IMR-90 (cell line): ENCODE data around the gene AHCTF1. TPM values are rescaled to one million over a fixed set of nuclear protein-coding genes. Genes with fewer than 3 reads are reported as not detected.

Experiments used
- ATAC-seq: fragments of 200-7000 bp; cut with Tn5 transposase; 2 replicates; pipeline ENCODE4 v1.9.1; 2020; ENCODE audit warnings: low read depth, mild to moderate bottlenecking, moderate library complexity
- BruUV-seq: library from RNA; stranded (reverse); fragments of 400-500 nt; replicated peaks from 2 replicates; lab custom pipeline; 2021; lab: Mats Ljungman, UMichigan
- CTCF ChIA-PET: fragments of 300-600 bp; formaldehyde crosslinking; extraction: SDS; loops from one replicate; lab custom pipeline; 2021; ENCODE audit warnings: antibody characterized with exemption; lab: Yijun Ruan, JAX
- POLR2A ChIA-PET: fragments of 300-600 bp; sonication (Branson Sonifier 250); formaldehyde crosslinking; loops from one replicate; lab custom pipeline; 2022; ENCODE audit warnings: antibody characterized with exemption; ENCODE audit not compliant: unreplicated experiment; lab: Charles Lee
- DNase-seq: peaks from one replicate; pipeline ENCODE4 v3.0.0; 2013
- H2AFZ ChIP-seq: replicated peaks from 2 replicates; pipeline ENCODE3; 2013; ENCODE audit warnings: low read length, mild to moderate bottlenecking; ENCODE audit not compliant: poor library complexity
- H2AK5ac ChIP-seq: 2 replicates; pipeline ENCODE4 v1.6.1; 2013; ENCODE audit warnings: low read depth, low read length, inconsistent platforms
- H2AK9ac ChIP-seq: replicated peaks from 2 replicates; pipeline ENCODE3; 2013; ENCODE audit warnings: mild to moderate bottlenecking, low read depth, low read length, moderate library complexity; ENCODE audit not compliant: poor library complexity
- H2BK120ac ChIP-seq: 2 replicates; pipeline ENCODE4 v1.6.1; 2013; ENCODE audit warnings: low read depth, low read length, inconsistent platforms
- H2BK15ac ChIP-seq: 3 replicates; pipeline ENCODE4 v1.6.1; 2013; ENCODE audit warnings: low read depth, low read length, inconsistent platforms
- H2BK20ac ChIP-seq: 2 replicates; pipeline ENCODE4 v1.6.1; 2013; ENCODE audit warnings: low read depth, mild to moderate bottlenecking, inconsistent platforms, low read length, moderate library complexity
- H2BK5ac ChIP-seq: 2 replicates; pipeline ENCODE4 v1.6.1; 2013; ENCODE audit warnings: mild to moderate bottlenecking, low read depth, low read length, inconsistent platforms; ENCODE audit not compliant: poor library complexity, severe bottlenecking
- H3K14ac ChIP-seq: replicated peaks from 2 replicates; pipeline ENCODE4 v1.6.1; 2013; ENCODE audit warnings: low read depth, low read length, inconsistent platforms
- H3K18ac ChIP-seq: 2 replicates; pipeline ENCODE4 v1.6.1; 2013; ENCODE audit warnings: low read depth, low read length, control low read depth
- H3K23ac ChIP-seq: 2 replicates; pipeline ENCODE4 v1.6.1; 2013; ENCODE audit warnings: low read depth, low read length, inconsistent platforms
- H3K27ac ChIP-seq: 2 replicates; pipeline ENCODE4 v1.5.1; 2013; ENCODE audit warnings: mild to moderate bottlenecking, control low read depth, low read length; ENCODE audit not compliant: insufficient read depth
- H3K27me3 ChIP-seq: 2 replicates; pipeline ENCODE4 v1.6.1; 2013; ENCODE audit warnings: low read length; ENCODE audit not compliant: control insufficient read depth, insufficient read depth
- H3K36me3 ChIP-seq: 2 replicates; pipeline ENCODE4 v1.6.1; 2013; ENCODE audit warnings: low read length, mixed read lengths; ENCODE audit not compliant: control insufficient read depth, insufficient read depth
- H3K4ac ChIP-seq: 2 replicates; pipeline ENCODE4 v1.6.1; 2013; ENCODE audit warnings: low read depth, low read length, inconsistent platforms
- H3K4me1 ChIP-seq: 2 replicates; pipeline ENCODE4 v1.6.1; 2013; ENCODE audit warnings: low read length, mixed read lengths; ENCODE audit not compliant: control insufficient read depth, insufficient read depth
- H3K4me2 ChIP-seq: 2 replicates; pipeline ENCODE4 v1.6.1; 2013; ENCODE audit warnings: low read depth, mild to moderate bottlenecking, control low read depth, low read length, moderate library complexity
- H3K4me3 ChIP-seq: 2 replicates; pipeline ENCODE4 v1.5.1; 2013; ENCODE audit warnings: low read depth, mild to moderate bottlenecking, control low read depth, low read length, moderate library complexity; ENCODE audit not compliant: insufficient read depth
- H3K56ac ChIP-seq: 2 replicates; pipeline ENCODE4 v1.6.1; 2013; ENCODE audit warnings: low read length, inconsistent platforms; ENCODE audit not compliant: insufficient read depth; ENCODE audit errors: extremely low read depth
- H3K79me1 ChIP-seq, 2 experiments: 2 replicates each; pipeline ENCODE4 v1.6.1; 2013; ENCODE audit warnings: low read length in 2 of 2, inconsistent platforms in 1 of 2, low read depth in 1 of 2
- H3K9ac ChIP-seq: 2 replicates; pipeline ENCODE4 v1.6.1; 2013; ENCODE audit warnings: low read depth, low read length, control low read depth
- H3K9me1 ChIP-seq: 2 replicates; pipeline ENCODE4 v1.6.1; 2013; ENCODE audit warnings: low read length, inconsistent platforms; ENCODE audit not compliant: insufficient read depth
- H3K9me3 ChIP-seq: 2 replicates; pipeline ENCODE4 v1.6.1; 2013; ENCODE audit warnings: low read length; ENCODE audit not compliant: control insufficient read depth, insufficient read depth
- H4K20me1 ChIP-seq: 2 replicates; pipeline ENCODE4 v1.6.1; 2013; ENCODE audit warnings: low read length, inconsistent platforms; ENCODE audit not compliant: insufficient read depth
- H4K5ac ChIP-seq: 2 replicates; pipeline ENCODE4 v1.6.1; 2013; ENCODE audit warnings: mild to moderate bottlenecking, low read depth, low read length, control low read depth
- H4K8ac ChIP-seq, 2 experiments: 2 replicates each; pipeline ENCODE4 v1.6.1; 2013; ENCODE audit warnings: low read depth in 2 of 2, low read length in 2 of 2, control low read depth in 1 of 2, inconsistent platforms in 1 of 2
- H4K91ac ChIP-seq: 2 replicates; pipeline ENCODE4 v1.6.1; 2013; ENCODE audit warnings: low read depth, low read length, inconsistent platforms; ENCODE audit not compliant: insufficient read depth
- RFX5 ChIP-seq: IDR thresholded peaks from 2 replicates; pipeline ENCODE4 v1.8.0; 2012; ENCODE audit warnings: low read depth, mild to moderate bottlenecking, low read length, moderate library complexity
- WGBS, 2 experiments: methylation state at CpG; one replicate each; pipeline versions ENCODE4 v1.1.5 to v1.1.7; 2013; ENCODE audit warnings: missing lambda C conversion rate in 2 of 2; ENCODE audit not compliant: insufficient read length in 1 of 2; ENCODE audit errors: extremely low coverage in 2 of 2; 5-methylcytosine and 5-hydroxymethylcytosine counted together
- dilution Hi-C: fragments of 300-500 bp; cut with HindIII; formaldehyde crosslinking; loops from one replicate; pipeline ENCODE4 v1.14.3; 2018; ENCODE audit warnings: low sequenced_read_pairs; ENCODE audit not compliant: unreplicated experiment
- in situ Hi-C: fragments of 300-500 bp; cut with MboI; formaldehyde crosslinking; loops from 3 replicates; pipeline ENCODE4 v1.14.3; 2019; ENCODE audit warnings: low sequenced_read_pairs, inconsistent platforms, mixed read lengths
- intact Hi-C: fragments of 100-400 bp; cut with micrococcal nuclease; formaldehyde crosslinking; loops from 2 replicates; pipeline ENCODE4 v1.10.0; 2022
- polyA plus RNA-seq, 3 experiments: library from polyadenylated mRNA; depleted of rRNA; stranded (reverse); fragments of >200 nt; gene quantifications; 2 replicates each; pipeline ENCODE4 v1.2.3, GENCODE V29; 2012; ENCODE audit warnings: low replicate concordance in 1 of 3
- total RNA-seq: library from RNA; depleted of rRNA; stranded (reverse); fragments of >200 nt; gene quantifications from 2 replicates; pipeline ENCODE4 v1.2.3, GENCODE V29; 2012

AHCTF1 gene
- total and polyA plus RNA-seq, 2 of the 4 experiments (the other 2 are of a cell fraction), result 8.9 to 29.0 TPM

GRCh38 chr1:246925997-246926626, 5.6 kb downstream of the AHCTF1 start:
- Histone ChIP-seq H3K27me3 (no peaks in the 10 kb centered on the region), H3K27ac (no peak overlapping the region), H3K4me3 (no peak overlapping the region), H4K91ac (no peak overlapping the region), H2BK5ac (no peak overlapping the region), H2BK120ac (no peak overlapping the region), H2AFZ (no peak overlapping the region), H3K9ac (no peak overlapping the region), H3K79me1 (peaks cover 7 to 11% of the 10 kb centered on the region in 2 experiments), H2AK9ac (no peak overlapping the region), H3K14ac (no peak overlapping the region), H3K18ac (no peak overlapping the region), H3K23ac (no peak overlapping the region), H3K9me1 (peaks cover 5% of the 10 kb centered on the region), H2AK5ac (no peak overlapping the region), H3K4me2 (no peak overlapping the region), H4K5ac (no peak overlapping the region), H4K20me1 (peaks cover 54% of the 10 kb centered on the region), H3K4ac (no peak overlapping the region), H2BK20ac (no peak overlapping the region), H3K9me3 (no peaks in the 10 kb centered on the region), H4K8ac (no peak overlapping the region), H2BK15ac (no peak overlapping the region), H3K56ac (no peak overlapping the region), H3K4me1 (peaks cover 3% of the 10 kb centered on the region; the same call in 1 of the 2 replicates), H3K36me3 (peaks cover 6% of the 10 kb centered on the region; the same call in 1 of the 2 replicates)
- in situ Hi-C loops, result no loop called here
- BruUV-seq, result no TSS peak
- ChIA-PET POLR2A (no interaction called here), CTCF (no interaction called here)
- DNase-seq (no peak), ATAC-seq (no peak)
- TF ChIP-seq RFX5, result no peak
- dilution Hi-C loops, result no loop called here
- no CpG with 5 or more reads among the region's 6 CpGs for WGBS, 2 experiments
- intact Hi-C loops, result no loop called here
